ENCODE data around the gene GARS1.
"Not testable (repeated sequence)": the region's sequence is repeated elsewhere in the genome, so short reads cannot be mapped to it uniquely, and the experiment has no call there.

The GARS1 gene

GRCh38 chr7:30566596-30566995 lies 28.1 kb upstream of the GARS1 start:
- peaks cover 6% of the 10 kb centered on the region for H3K27me3 Mint-ChIP-seq (ENCODE audit: low read depth, poor library complexity)

GRCh38 chr7:30567081-30567480 lies 27.6 kb upstream of the GARS1 start:
- H3K27ac Mint-ChIP-seq = peak overlapping the region; percentile 7

More at GRCh38 chr7:30566596-30566995, 28.1 kb upstream of the GARS1 start:
- no peak overlapping the region for H3K27ac Mint-ChIP-seq
- TF ChIP-seq CTCF (IDR thresholded peaks at IDR 0.05) = no peak
- H3K4me1 Mint-ChIP-seq = peaks cover 11% of the 10 kb centered on the region
- peaks cover 7% of the 10 kb centered on the region for H3K9me3 Mint-ChIP-seq
- no peak for DNase-seq
- H3K4me3 Mint-ChIP-seq = no peak overlapping the region
- H3K36me3 Mint-ChIP-seq (ENCODE audit: low read depth) = peaks cover 35% of the 10 kb centered on the region

GRCh38 chr7:30570238-30570637 lies 24.4 kb upstream of the GARS1 start:
- H3K4me1 Mint-ChIP-seq; H3K27ac Mint-ChIP-seq; H3K4me3 Mint-ChIP-seq; H3K27me3 Mint-ChIP-seq (ENCODE audit: low read depth, poor library complexity); DNase-seq: not testable (repeated sequence)
- Mint-ChIP-seq H3K36me3 (ENCODE audit: low read depth) (peaks cover 61% of the 10 kb centered on the region), H3K9me3 (peaks cover 23% of the 10 kb centered on the region)

More at GRCh38 chr7:30567081-30567480, 27.6 kb upstream of the GARS1 start:
- H3K27me3 Mint-ChIP-seq (ENCODE audit: low read depth, poor library complexity) = peaks cover 6% of the 10 kb centered on the region
- TF ChIP-seq CTCF (IDR thresholded peaks at IDR 0.05) = no peak
- peaks cover 11% of the 10 kb centered on the region for H3K4me1 Mint-ChIP-seq
- peaks cover 7% of the 10 kb centered on the region for H3K9me3 Mint-ChIP-seq
- H3K4me3 Mint-ChIP-seq = no peak overlapping the region
- DNase-seq = no peak
- H3K36me3 Mint-ChIP-seq (ENCODE audit: low read depth) = peaks cover 40% of the 10 kb centered on the region

- peaks cover 3% of the 10 kb centered on the region for H3K27me3 Mint-ChIP-seq (ENCODE audit: low read depth, poor library complexity)
- peaks cover 44% of the 10 kb centered on the region for H3K9me3 Mint-ChIP-seq
- TF ChIP-seq CTCF (IDR thresholded peaks at IDR 0.05) = no peak
- no peaks in the 10 kb centered on the region for H3K4me1 Mint-ChIP-seq
- no peak for DNase-seq
- no peak overlapping the region for H3K4me3 Mint-ChIP-seq
- no peak overlapping the region for H3K27ac Mint-ChIP-seq
- peaks cover 81% of the 10 kb centered on the region for H3K36me3 Mint-ChIP-seq (ENCODE audit: low read depth)
Measured at GRCh38 chr7:30572212-30572841, 22.4 kb upstream of the GARS1 start.

GRCh38 chr7:30575910-30576309 lies 18.8 kb upstream of the GARS1 start:
- Mint-ChIP-seq H3K36me3 (ENCODE audit: low read depth) (peaks cover 92% of the 10 kb centered on the region), H3K4me1 (no peaks in the 10 kb centered on the region), H3K4me3 (no peak overlapping the region), H3K9me3 (peaks cover 70% of the 10 kb centered on the region), H3K27me3 (ENCODE audit: low read depth, poor library complexity) (peaks cover 2% of the 10 kb centered on the region), H3K27ac (no peak overlapping the region)
- no peak for TF ChIP-seq CTCF (IDR thresholded peaks at IDR 0.05)
- DNase-seq = no peak

- H3K36me3 Mint-ChIP-seq (ENCODE audit: low read depth) = peaks cover 90% of the 10 kb centered on the region
- H3K27me3 Mint-ChIP-seq (ENCODE audit: low read depth, poor library complexity) = peaks cover 6% of the 10 kb centered on the region
- H3K4me1 Mint-ChIP-seq = no peaks in the 10 kb centered on the region
- DNase-seq = no peak
- TF ChIP-seq CTCF (IDR thresholded peaks at IDR 0.05) = no peak
- no peak overlapping the region for H3K4me3 Mint-ChIP-seq
- H3K9me3 Mint-ChIP-seq = peaks cover 40% of the 10 kb centered on the region
- peak overlapping the region; percentile 48 for H3K27ac Mint-ChIP-seq
Measured at GRCh38 chr7:30583181-30583580, 11.5 kb upstream of the GARS1 start.

Measured in nephron progenitor cell (in vitro differentiated cells).